Astrocyte (in vitro differentiated cells and primary cell): ENCODE data around the gene CCDC146. TPM values are rescaled to one million over a fixed set of nuclear protein-coding genes. Genes with fewer than 3 reads are reported as not detected.

ENCODE experiments used
- DNase-seq: peaks from one replicate; pipeline ENCODE4 v3.0.0-alpha.2; 2010; ENCODE audit warnings: low read depth
- FAIRE-seq: peaks from 2 replicates; lab custom pipeline; 2011; peaks lifted over from hg19 to GRCh38; lab: Jason Lieb, UNC
- H2AFZ ChIP-seq: 2 replicates; pipeline ENCODE4 v1.6.0; 2012; ENCODE audit warnings: low read depth, low read length, inconsistent platforms
- H3K27ac ChIP-seq: 2 replicates; pipeline ENCODE4 v1.5.1; 2011; ENCODE audit warnings: low read depth, low read length, inconsistent platforms
- H3K27me3 ChIP-seq: 2 replicates; pipeline ENCODE4 v1.6.0; 2011; ENCODE audit warnings: low read length, inconsistent platforms; ENCODE audit not compliant: insufficient read depth
- H3K36me3 ChIP-seq: 2 replicates; pipeline ENCODE4 v1.5.1; 2011; ENCODE audit warnings: low read length, inconsistent platforms; ENCODE audit not compliant: insufficient read depth
- H3K4me1 ChIP-seq: 2 replicates; pipeline ENCODE4 v1.5.1; 2011; ENCODE audit warnings: low read length, inconsistent platforms; ENCODE audit not compliant: insufficient read depth
- H3K4me2 ChIP-seq: 2 replicates; pipeline ENCODE4 v1.6.0; 2012; ENCODE audit warnings: low read length, inconsistent platforms
- H3K4me3 ChIP-seq: 2 replicates; pipeline ENCODE4 v1.5.1; 2011; ENCODE audit warnings: low read depth, mild to moderate bottlenecking, low read length, inconsistent platforms; ENCODE audit not compliant: insufficient read depth
- H3K79me2 ChIP-seq: 2 replicates; pipeline ENCODE4 v1.6.0; 2012; ENCODE audit warnings: mild to moderate bottlenecking, low read length, inconsistent platforms; ENCODE audit not compliant: insufficient read depth
- H3K9ac ChIP-seq: 2 replicates; pipeline ENCODE4 v1.6.0; 2012; ENCODE audit warnings: mild to moderate bottlenecking, low read length, inconsistent platforms
- H3K9me3 ChIP-seq: 2 replicates; pipeline ENCODE4 v1.5.1; 2012; ENCODE audit warnings: low read depth, mild to moderate bottlenecking, low read length, inconsistent platforms; ENCODE audit not compliant: insufficient read depth
- H4K20me1 ChIP-seq: 2 replicates; pipeline ENCODE4 v1.6.0; 2012; ENCODE audit warnings: low read length, inconsistent platforms; ENCODE audit not compliant: insufficient read depth
- H3K27ac Mint-ChIP-seq: one replicate; pipeline ENCODE4 v1.8.0; 2021; ENCODE audit warnings: mild to moderate bottlenecking, mixed read lengths; ENCODE audit not compliant: unreplicated experiment
- H3K27me3 Mint-ChIP-seq: one replicate; pipeline ENCODE4 v1.8.0; 2021; ENCODE audit warnings: low read depth, mixed read lengths; ENCODE audit not compliant: unreplicated experiment
- H3K36me3 Mint-ChIP-seq: one replicate; pipeline ENCODE4 v1.8.0; 2021; ENCODE audit warnings: low read depth, mixed read lengths; ENCODE audit not compliant: unreplicated experiment
- H3K4me1 Mint-ChIP-seq: one replicate; pipeline ENCODE4 v1.8.0; 2021; ENCODE audit warnings: low read depth, mixed read lengths; ENCODE audit not compliant: unreplicated experiment
- H3K4me3 Mint-ChIP-seq: one replicate; pipeline ENCODE4 v1.8.0; 2021; ENCODE audit warnings: mild to moderate bottlenecking, moderate library complexity, mixed read lengths; ENCODE audit not compliant: unreplicated experiment
- H3K9me3 Mint-ChIP-seq: one replicate; pipeline ENCODE4 v1.8.0; 2021; ENCODE audit warnings: mild to moderate bottlenecking, mixed read lengths; ENCODE audit not compliant: unreplicated experiment
- EZH2 ChIP-seq: IDR thresholded peaks from 2 replicates; pipeline ENCODE4 v1.6.1; 2012; ENCODE audit warnings: mild to moderate bottlenecking, low read length, inconsistent platforms; ENCODE audit not compliant: insufficient read depth
- total RNA-seq: library from RNA; stranded (reverse); gene quantifications from 2 replicates; pipeline ENCODE4 v1.2.1, GENCODE V29; 2021
- TF ChIP-seq, protein P1 (sequence below): IDR thresholded peaks from 2 replicates; pipeline ENCODE4 v1.5.1; 2011; ENCODE audit warnings: low read depth, mild to moderate bottlenecking, inconsistent platforms, low read length, moderate library complexity; ENCODE audit not compliant: insufficient read depth

The CCDC146 gene
- total RNA-seq, 1 donor from 2014 or later: 2.0 TPM

- no peaks in the 10 kb centered on the region for H3K79me2 ChIP-seq
- H3K4me1 Mint-ChIP-seq: no peaks in the 10 kb centered on the region
- no peak overlapping the region for H2AFZ ChIP-seq
- H3K4me1 ChIP-seq: no peaks in the 10 kb centered on the region
- no peaks in the 10 kb centered on the region for H3K9me3 Mint-ChIP-seq
- H3K36me3 Mint-ChIP-seq: no peaks in the 10 kb centered on the region
- H3K9ac ChIP-seq: no peak overlapping the region
- no peaks in the 10 kb centered on the region for H3K36me3 ChIP-seq
- no peak for DNase-seq
- no peaks in the 10 kb centered on the region for H4K20me1 ChIP-seq
- no peak for FAIRE-seq
- no peak for TF ChIP-seq EZH2
- TF ChIP-seq, protein P1, sequence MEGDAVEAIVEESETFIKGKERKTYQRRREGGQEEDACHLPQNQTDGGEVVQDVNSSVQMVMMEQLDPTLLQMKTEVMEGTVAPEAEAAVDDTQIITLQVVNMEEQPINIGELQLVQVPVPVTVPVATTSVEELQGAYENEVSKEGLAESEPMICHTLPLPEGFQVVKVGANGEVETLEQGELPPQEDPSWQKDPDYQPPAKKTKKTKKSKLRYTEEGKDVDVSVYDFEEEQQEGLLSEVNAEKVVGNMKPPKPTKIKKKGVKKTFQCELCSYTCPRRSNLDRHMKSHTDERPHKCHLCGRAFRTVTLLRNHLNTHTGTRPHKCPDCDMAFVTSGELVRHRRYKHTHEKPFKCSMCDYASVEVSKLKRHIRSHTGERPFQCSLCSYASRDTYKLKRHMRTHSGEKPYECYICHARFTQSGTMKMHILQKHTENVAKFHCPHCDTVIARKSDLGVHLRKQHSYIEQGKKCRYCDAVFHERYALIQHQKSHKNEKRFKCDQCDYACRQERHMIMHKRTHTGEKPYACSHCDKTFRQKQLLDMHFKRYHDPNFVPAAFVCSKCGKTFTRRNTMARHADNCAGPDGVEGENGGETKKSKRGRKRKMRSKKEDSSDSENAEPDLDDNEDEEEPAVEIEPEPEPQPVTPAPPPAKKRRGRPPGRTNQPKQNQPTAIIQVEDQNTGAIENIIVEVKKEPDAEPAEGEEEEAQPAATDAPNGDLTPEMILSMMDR: no peak
- no peaks in the 10 kb centered on the region for H3K27me3 ChIP-seq
- no peaks in the 10 kb centered on the region for H3K9me3 ChIP-seq
- no peaks in the 10 kb centered on the region for H3K27me3 Mint-ChIP-seq
- no peak overlapping the region for H3K4me3 Mint-ChIP-seq
- H3K4me2 ChIP-seq: no peak overlapping the region
- H3K27ac ChIP-seq: no peak overlapping the region
- H3K4me3 ChIP-seq: no peak overlapping the region
- H3K27ac Mint-ChIP-seq: no peak overlapping the region
These were observed 215.1 kb downstream of the CCDC146 start for GRCh38 chr7:77337456-77337990.

DNA sequence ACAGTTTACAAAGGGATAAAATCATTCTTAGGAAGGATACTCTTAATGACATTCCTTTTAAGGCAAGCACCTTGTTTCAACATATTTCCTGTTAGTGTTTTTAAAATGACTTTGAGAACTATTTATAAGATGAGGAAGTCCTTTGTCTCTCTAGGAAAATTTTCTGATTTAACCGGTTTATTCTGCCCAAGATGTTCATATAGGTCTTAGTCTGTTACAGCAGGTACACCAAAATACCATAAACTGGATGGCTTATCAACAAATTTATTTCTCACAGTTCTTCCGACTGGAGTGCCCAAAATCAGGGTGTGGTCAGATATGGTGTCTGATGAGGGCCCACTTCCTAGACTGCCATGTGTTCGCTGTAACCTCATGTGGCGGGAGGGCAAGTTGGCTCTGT, 215.8 kb downstream of the CCDC146 start:
- Mint-ChIP-seq H3K27ac (no peak overlapping the region), H3K36me3 (no peaks in the 10 kb centered on the region), H3K9me3 (no peaks in the 10 kb centered on the region), H3K27me3 (no peaks in the 10 kb centered on the region), H3K4me1 (no peaks in the 10 kb centered on the region), H3K4me3 (no peak overlapping the region)
- no peaks in the 10 kb centered on the region for H3K4me1 ChIP-seq
- H3K4me3 ChIP-seq: no peak overlapping the region
- TF ChIP-seq, protein P1: no peak
- no peak for TF ChIP-seq EZH2
- no peaks in the 10 kb centered on the region for H3K27me3 ChIP-seq
- no peak overlapping the region for H2AFZ ChIP-seq
- no peak overlapping the region for H3K9ac ChIP-seq
- H3K79me2 ChIP-seq: no peaks in the 10 kb centered on the region
- H3K36me3 ChIP-seq: no peaks in the 10 kb centered on the region
- no peaks in the 10 kb centered on the region for H3K9me3 ChIP-seq
- no peak overlapping the region for H3K4me2 ChIP-seq
- H3K27ac ChIP-seq: no peak overlapping the region
- H4K20me1 ChIP-seq: no peaks in the 10 kb centered on the region
- FAIRE-seq: no peak
- DNase-seq: no peak

- Mint-ChIP-seq H3K4me1 (no peaks in the 10 kb centered on the region), H3K9me3 (no peaks in the 10 kb centered on the region), H3K36me3 (no peaks in the 10 kb centered on the region), H3K27me3 (no peaks in the 10 kb centered on the region), H3K27ac (no peak overlapping the region), H3K4me3 (no peak overlapping the region)
- no peak for DNase-seq
- no peak overlapping the region for H3K4me3 ChIP-seq
- H4K20me1 ChIP-seq: no peaks in the 10 kb centered on the region
- TF ChIP-seq EZH2: no peak
- TF ChIP-seq, protein P1: no peak
- FAIRE-seq: no peak
- no peaks in the 10 kb centered on the region for H3K27me3 ChIP-seq
- no peak overlapping the region for H3K9ac ChIP-seq
- no peak overlapping the region for H3K27ac ChIP-seq
- no peak overlapping the region for H2AFZ ChIP-seq
- H3K79me2 ChIP-seq: no peaks in the 10 kb centered on the region
- H3K9me3 ChIP-seq: no peaks in the 10 kb centered on the region
- no peaks in the 10 kb centered on the region for H3K4me1 ChIP-seq
- no peak overlapping the region for H3K4me2 ChIP-seq
- H3K36me3 ChIP-seq: no peaks in the 10 kb centered on the region
These were observed 216.6 kb downstream of the CCDC146 start for GRCh38 chr7:77338883-77339629.
